NCI-H446 (cell line): ENCODE data around the gene CHAC1.
A peak's percentile ranks its signal among the peaks of the same experiment; 100 is the strongest.

Experiments
- DNase-seq, 2 experiments: peaks; one replicate each; lab custom pipeline; 2025; lab: John Stamatoyannopoulos, UW

The CHAC1 gene, protein sequence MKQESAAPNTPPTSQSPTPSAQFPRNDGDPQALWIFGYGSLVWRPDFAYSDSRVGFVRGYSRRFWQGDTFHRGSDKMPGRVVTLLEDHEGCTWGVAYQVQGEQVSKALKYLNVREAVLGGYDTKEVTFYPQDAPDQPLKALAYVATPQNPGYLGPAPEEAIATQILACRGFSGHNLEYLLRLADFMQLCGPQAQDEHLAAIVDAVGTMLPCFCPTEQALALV

DNA sequence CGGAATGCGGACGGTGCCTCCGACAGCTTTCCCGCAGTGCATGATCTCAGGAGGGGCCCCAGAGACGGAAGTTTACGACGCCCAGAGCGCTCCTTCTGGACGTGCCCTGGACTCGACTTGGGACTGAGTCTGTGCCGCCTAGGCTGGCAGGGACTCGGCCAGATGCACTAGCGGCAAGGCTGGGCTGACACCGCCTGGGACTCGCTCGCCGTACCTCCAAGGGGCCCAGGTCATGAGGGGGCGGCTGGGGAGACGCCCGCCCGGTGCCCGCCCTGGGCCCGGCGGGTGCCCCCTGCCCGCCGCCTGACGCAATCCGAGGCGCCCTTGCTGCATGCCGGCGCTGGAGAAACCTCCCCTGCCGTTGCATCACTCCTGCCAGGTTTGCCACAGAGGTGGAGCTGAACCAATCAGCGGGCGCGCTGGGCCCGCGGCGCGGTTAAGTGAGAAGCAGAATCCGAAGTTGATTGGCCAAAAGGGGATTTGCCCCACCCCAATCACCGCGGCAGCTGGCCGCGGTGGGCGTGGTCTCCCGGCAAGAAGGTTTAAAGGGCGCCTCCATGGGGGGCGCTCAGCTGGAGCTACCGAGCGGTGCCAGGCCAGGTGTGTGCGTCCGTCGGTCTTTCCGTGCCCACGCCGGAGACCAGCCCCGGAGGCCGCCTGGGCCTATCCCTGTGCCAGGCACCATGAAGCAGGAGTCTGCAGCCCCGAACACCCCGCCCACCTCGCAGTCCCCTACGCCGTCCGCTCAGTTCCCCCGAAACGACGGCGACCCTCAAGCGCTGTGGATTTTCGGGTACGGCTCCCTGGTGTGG lies at the start of gene CHAC1:
CHAC1 (plus strand) TSS at position 571 of the 812 bp plus-strand sequence; CDS start at position 684, 113 bp downstream.
- DNase-seq, result peak; percentile 65 to 94

DNA sequence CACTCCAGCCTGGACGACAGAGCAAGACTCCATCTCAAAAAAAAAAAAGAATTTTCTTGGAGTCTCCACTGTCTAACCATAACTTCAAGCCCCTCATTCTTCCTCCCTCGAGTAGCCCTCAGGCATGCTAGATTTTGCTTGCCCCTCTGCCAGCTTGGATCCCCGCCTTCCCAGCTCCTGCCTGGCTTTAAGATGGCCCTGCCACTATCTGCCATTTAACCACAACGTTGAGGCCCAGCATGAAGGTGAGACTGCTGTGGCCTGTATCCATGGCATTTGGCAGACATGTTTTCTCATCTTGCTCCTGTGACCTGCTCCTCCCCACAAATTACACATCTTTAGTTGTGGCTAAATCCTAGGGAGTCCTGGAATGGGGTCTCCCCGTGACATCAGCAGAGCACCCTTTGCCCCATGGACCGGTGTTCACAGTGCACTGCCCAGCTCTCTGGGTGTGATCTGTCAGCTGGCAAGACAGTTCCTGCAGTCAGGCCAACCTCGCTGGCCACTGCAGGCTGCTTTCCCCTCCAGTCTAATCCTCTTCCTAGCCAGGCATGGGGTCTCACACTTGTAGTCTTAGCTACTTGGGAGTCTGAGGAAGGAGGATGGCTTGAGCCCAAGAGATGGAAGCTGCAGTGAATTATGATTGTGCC lies 48.6 kb upstream of the CHAC1 start:
- DNase-seq, result no peak

DNA sequence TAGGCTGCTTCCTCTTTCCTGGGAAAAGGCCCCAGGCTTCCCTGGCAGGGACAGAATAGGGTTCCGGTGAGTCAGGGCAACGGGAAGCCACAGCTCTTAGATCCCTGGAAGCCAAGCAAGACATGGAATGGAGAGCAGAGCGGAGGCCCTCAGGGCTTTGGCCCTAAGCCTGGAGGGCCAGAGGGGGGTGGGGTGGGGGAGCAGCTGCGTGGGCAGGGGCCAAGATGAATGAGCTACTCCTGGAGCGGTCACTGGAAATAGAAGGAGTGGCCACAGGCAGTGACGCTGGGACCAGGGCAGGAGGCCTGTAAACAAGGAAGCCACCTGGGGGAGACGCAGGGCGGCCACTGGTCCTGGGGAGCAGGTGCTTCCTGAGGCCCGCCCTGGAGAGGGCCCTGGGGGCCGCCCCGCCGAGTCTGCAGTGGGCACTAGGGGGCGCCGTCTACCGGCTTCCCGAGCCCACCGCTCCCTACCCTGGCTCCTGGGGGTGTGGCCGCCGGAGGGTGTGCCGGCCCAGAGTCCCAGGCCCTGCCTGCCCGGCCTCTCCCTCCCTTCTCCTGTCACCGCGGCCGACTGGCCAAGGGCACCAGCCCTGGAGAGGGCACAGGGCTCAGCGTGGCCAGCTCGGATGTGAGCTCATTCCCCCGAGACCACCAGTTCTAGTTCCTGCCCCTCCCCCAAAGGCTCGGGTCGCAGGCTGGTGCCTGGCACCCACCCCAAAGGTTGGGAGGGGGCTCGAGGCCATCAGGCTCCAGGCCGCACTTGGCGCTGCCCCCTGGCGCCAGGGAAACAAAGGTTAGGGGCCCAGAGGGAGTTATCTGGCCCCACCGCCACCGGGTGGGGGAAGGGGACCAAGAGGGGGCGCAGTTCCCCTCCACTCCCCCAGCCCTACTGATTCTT lies 46.9 kb upstream of the CHAC1 start:
- DNase-seq, result peak; percentile 37 to 79

DNA sequence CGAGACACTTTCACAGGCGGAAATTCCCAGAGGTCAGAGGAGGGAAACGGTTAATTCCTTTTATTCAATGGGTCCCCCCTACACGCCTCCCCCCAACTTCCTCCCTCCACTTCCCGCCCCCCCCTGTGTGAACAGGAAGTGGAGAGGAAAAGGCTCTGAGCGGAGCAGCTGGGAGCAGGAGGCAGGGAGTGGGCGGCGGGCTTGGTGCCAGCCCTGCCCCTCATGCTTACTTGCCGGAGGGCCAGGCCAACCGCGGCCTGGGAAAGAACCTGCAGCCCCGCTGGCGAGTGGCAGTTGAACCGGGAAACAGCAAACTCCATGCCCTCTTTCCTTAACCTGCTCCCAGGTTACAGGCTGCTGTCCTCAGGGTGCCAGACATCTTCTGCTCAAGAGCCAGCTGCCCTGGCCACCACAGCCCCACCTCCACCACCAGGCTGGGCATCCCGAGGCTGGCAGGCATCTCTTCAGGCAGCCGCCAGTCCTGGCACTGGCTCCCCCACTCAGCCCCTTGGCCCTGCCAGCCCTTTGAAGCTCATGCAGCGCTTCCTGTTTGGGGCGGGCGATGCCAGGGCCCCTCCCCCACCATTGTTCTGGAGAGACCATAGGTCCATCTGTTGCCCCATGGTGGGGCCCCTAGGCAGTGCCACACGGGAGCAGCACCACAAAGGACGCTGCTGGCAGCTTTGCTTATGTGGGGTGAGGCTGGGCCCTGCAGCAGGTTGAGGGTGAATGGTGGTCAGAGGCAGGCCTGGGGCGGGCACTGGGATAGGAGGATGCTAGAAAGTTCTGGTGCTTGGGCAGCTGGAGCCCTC lies 46.1 kb upstream of the CHAC1 start:
- DNase-seq, result peak; percentile 10 to 75

DNA sequence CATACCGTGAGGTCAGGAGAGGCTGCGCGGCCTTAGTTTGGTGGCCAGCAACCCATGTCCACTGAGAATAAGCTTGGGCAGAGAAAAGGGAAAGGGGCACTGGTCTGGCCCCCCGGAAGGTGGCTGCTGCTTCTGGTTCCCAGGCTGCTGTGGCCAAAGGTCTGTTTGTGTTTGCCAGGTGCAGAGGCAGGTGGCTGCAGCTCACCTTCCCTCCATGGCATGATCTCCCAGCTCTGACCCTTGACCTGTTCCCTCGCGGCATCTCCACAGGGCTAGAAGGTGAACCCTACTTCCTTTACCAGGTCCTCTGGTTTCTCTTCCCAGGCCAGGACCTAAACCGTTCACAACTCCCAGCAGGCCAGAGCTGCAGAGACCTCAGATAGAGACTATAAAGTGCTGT lies 45.2 kb upstream of the CHAC1 start:
- DNase-seq, result no peak

DNA sequence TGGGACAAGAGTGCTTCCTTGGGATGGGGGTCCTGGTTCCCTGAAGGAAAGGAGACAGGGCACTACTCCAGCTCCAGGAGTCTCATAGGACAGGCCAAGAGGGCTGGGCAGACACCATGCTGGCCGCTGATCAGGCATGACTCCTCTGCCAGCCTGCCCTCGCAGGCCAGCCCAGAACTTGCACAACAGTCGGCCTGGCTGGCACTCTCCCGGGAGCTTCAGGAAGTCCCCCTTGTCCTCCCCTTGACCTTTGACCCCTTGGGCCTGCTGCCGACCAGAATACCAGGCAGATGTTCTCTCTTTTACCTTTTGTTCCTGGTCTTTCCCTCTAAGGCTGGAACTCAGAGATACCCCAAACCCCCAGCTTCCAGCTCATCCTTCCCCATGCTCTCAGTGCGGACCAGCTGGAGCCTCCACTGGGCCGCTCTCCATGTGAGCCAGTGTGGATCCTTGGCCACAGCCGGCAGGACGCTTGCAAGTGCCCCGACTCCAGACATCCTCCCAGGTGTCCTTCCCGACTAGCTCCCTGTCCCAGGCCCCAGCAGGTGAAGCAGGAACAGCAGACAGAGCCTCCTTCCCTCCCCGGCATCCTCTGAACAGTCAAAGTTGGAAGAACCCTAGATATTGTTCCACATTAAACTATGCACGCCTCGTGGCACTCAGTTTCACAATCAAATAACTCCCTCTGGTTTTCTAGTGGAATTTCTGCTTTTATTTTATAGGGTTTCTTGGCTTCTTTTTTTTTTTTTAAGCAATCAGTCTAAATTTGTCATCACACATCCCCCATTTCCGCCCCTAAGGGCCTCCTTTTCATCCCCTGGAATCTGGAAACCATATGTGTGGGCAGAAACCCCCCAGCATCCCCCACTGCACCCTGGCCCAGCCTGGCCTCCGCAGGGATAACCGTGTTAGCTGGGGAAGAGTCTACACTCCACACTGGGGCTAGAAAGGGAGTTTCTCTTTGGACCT lies 43.3 kb upstream of the CHAC1 start:
- DNase-seq, result no peak

DNA sequence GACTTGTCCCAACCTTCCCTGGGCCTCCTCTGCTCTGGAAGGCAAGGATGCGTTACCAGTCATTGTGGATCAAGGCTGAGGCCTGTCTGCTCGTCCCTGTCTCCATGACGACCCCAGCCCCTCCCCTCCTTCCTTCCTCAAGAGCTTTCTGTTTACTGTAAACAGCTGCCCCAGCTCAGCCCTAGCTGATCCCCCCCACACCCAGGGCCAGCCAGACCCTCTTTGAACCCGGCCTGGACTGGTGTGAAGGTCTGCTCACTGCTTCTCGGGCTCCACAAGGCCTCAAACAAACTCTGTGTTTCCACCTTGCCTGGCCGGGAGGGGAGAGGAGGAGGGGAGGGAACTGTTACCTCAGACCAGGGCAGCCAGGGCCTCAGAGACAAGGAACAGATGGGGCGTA lies 42.1 kb upstream of the CHAC1 start:
- no peak for DNase-seq

DNA sequence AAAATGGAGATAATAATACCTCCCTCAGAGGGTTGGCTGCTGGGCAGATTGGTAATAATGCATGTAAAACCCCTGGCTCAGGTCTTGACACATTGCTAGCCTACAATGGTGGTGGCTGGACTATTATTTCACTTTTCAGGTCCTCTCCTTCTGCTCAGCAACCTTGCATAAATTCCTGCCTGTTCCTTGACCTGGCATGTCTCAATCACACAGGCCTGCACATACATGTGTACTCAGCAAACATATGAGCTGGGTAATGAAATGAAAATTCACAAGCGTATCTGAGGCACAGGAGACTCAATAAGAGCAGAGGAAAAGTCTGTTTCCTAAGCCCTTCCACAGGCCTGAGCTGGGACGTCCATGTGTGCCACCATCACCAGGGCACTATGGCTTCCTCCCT lies 41.6 kb upstream of the CHAC1 start:
- no peak for DNase-seq

DNA sequence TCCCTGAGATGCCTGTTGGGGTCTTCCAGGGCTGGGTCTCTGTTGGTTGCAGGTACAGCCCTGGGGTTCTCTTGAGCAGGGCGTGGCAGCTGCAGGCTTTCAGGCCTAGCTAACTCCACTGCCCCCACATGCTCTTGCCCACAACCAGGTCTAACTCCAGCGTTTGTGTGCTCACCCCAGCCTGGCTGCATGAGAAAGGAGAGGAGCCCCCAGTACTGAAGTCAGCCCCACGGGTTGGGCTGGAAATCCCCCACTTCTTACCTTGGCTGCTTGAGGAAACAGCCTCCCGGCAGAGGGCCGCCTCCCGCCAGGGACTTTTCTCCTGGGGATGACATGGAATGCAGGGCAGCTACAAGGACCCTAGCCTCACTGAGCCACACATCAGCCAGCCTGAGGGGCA lies 40.8 kb upstream of the CHAC1 start:
- no peak for DNase-seq

DNA sequence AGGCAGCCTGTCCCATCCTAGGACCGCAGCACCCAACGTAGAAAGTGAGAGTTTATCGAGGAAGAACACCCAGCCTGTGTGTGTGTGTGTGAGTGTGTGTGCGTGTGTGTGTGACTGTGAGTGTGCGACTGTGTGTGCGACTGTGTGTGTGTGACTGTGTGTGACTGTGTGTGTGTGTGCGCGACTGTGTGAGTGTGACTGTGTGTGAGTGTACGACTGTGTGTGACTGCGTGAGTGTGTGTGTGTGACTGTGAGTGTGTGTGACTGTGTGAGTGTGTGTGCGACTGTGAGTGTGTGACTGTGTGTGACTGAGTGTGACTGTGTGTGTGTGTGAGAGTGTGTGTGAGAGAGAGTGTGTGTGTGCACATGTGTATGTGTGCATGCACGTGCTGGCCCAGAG lies 39.3 kb upstream of the CHAC1 start:
- no peak for DNase-seq

DNA sequence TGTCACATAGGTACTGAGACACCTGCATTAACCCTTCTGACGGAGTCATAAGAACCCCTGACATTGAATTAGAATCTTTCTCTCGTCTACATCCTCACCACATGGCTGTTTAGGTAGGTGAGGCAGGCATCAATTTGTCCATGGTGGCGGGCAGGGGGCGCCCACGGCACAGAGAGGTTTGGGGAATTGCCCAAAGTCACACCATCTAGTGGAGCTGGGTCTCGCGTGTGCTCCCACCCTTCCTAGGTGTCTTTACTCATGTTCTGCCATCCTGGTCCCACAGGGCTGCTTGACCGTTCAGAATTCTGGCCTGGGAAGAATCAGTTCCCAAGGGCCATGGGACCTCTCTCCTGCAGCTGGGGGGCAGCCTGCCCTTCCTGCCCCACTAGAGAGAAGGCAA lies 38.8 kb upstream of the CHAC1 start:
- no peak for DNase-seq

DNA sequence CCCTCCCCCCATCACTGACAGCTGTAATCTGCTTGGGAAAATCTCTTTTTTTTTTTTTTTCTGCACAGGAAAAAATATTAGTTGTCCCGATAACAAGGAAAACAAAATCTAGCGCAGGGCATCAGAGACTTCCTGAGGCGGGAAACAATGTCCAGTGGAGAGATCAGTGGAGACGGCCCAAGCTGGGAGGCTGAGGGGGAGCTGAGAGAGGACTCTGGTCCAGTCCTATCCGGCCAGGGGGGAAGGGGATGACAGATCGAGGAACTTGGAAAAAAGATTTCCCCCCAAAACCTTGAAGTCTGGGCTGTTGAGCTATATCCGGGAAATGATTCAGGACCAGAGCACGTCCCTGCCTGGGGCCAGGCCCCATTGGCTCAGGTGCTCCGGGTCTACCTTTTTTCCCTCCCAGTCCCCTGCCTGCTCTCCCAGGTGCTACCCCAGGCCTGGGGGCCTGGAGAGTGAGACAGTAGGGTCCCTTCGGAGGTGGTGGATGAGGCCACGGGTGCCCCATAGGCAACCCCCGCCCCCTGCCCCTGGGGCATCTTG lies 38.1 kb upstream of the CHAC1 start:
- DNase-seq, result no peak

DNA sequence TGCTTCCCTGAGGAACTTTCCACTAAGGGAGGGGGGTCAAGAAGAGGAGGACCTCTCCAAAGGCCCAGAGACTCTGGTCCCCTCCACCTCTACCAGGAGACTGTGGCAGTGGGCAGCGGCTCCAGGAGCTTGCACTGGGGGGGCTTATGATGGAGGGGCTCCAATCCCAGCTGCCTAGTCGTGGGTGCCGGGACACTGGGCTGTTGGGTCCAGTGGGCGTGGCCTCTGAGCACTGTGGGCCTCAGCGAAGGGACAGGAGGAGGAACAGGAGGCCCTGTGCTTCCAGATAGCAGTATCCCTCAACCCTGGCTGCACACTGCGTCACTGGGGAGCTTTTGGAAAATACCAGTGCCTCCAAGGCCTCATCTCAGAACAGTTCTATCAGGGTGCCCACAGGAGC lies 37.6 kb upstream of the CHAC1 start:
- no peak for DNase-seq

DNA sequence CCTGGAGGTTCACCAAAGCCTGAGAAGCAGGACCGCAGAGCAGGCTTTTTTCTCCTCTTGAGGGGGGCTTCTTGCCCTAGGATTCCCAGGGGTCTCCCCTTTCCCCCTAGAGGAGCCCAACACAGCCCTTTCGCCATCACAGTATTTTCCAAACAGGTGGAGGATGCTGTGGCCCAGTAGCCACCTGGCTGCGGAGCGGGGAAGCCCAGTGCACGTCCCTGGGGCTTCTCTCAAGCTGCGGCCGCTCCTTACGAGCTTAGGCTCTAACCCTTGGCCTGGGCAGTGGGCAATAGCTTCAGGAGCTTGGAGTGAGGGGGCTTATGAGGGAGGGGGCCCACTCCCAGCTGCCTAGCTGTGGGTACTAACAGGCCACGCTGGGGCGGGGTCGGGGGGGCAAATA lies 35.7 kb upstream of the CHAC1 start:
- DNase-seq, result no peak

DNA sequence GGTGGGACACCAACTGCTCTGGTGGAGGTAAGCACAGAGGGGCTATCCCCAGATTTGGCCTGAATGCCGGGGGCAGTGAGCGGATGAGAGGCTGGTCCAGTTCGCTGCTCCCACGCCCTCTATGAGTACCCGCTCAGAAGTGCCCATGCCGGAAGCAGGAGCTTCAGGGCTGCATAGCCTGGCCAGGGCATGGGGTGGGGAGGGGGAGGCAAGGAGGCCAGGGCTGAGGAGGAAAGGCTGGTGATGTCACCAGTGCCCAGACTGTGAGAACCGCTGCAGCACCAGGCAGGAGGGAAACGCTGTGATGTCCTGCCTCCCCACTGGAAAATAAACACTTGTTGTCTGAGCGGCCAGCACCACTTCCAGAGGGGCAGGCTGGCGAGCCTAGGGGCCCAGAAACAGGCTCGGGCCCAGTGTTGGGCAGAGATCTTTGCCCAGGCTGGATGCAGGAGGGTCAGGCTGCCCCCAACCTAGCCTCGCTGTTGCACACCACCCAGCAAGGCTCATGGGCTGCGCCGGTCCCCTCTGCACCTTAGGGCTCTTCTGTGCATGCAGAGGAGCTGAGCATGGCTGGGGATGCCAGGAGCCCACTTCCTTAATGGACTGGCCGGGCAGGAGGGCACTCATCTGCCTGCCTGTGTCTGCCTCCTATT lies 35.0 kb upstream of the CHAC1 start:
- DNase-seq, result no peak

DNA sequence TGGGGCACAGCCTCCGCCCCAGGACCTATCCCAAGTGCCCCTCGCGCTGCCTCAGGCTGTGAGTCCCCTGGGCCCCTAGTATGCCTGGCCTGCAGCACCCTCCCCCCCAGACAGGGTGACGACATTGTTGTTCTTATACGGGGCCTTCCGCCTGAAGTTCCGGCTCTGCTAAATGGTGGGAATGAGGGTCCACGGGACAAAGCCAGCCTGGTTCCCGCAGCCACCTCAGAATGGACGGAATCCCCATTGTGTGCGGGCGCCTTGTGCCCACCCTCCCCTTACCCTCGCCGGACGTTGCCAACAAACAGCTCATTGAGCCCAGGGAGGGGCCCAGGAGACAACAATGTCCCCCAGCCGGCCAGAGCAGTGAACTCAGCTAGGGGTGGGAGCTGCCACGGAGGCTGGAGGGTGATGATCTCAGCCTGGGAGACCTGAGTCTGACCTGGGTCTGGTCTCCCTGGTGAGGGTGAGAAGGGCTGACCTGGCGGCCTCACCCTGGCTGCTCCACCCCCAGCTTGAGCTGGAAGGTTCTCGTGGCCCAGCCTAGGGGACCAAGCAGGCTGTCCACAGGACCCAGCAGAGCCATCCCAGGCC lies 34.4 kb upstream of the CHAC1 start:
- no peak for DNase-seq

DNA sequence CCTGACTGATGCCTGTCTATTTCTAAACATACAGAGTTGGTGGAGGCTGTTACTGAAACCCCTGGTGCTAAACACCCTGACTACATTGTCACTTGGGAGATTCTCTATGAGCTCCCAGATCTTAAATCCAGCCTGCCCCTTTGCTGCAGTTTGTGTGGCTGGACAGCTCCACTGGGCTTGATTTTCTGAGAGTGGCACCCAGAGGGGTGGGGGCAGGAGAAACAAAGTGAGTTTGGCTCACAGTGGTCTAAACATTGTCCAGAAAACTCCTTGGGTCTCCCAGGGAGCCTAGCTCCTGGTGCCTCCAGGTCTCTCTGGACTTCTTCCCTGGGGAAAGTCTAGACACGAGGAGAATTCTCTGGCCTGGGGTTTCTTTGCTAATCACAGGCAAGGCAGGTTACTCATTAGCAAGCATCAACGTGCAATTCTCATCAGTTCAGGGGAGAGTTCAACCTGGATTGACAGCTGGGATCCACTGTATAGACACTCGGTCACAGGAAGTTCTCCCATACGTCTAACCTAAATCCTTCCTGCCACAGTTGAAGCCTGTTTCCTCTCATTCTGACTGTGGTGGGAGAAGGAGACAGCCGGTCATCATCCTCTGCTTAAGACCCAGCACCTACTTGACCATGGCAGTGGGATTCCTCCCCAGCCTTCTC lies 31.2 kb upstream of the CHAC1 start:
- no peak for DNase-seq

DNA sequence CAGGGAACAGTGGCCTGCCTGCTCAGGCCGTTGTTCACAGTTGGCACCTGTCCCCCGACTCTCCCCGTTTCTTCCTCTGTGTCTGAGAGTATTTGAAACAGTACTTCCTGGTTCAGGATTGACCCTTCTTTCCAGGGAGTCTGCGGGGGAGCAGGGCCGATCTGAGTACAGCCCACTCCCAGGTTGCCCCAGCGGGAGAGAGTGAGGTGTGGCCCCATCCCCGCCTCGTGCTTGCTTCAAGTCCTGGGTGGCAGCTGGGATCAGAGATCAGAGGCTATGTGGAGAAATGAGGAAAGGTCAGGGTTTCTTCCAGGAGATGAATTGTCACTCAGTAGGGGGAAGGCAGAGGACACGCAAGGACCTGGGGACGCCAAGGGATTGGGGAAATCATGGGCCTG lies 30.7 kb upstream of the CHAC1 start:
- DNase-seq, result no peak
